ENCODE measurements around the gene CDHR3. TPM values are rescaled to one million over a fixed set of nuclear protein-coding genes. Genes with fewer than 3 reads are reported as not detected.
A peak's percentile ranks its signal among the peaks of the same experiment; 100 is the strongest.

CDHR3 gene
- total and polyA plus RNA-seq, 9 of the 15 experiments (the other 6 are each of a cell fraction or from before 2014, with no cell fraction given): 0.03 to 0.66 (median 0.24) TPM; not detected in 1

- TF ChIP-seq JUND (IDR thresholded peaks at IDR 0.05; ENCODE audit: borderline replicate concordance, low read depth, low read length) (peak; percentile 85), JUND (tag; IDR thresholded peaks at IDR 0.05; ENCODE audit: borderline replicate concordance, low read depth, low read length) (peak; percentile 84; the same call in 2 of the 3 replicates), KHSRP (IDR thresholded peaks at IDR 0.05) (peak; percentile 54; the same call in 1 of the 2 replicates), ZNF584 (CRISPR knock-in tag; IDR thresholded peaks at IDR 0.05; ENCODE audit: low read depth) (peak; percentile 73; the same call in 1 of the 2 replicates), XRCC3 (IDR thresholded peaks at IDR 0.05) (0 out of 2 replicates have a peak, but pooled peaks have one; percentile 49), ETV6 (IDR thresholded peaks at IDR 0.05; ENCODE audit: borderline replicate concordance in 1 of 2, low read depth in 2 of 2, low read length in 1 of 2) (peak in 1 of 2 experiments; percentile 88; a peak in 2 of 4 replicates), ETV6 (CRISPR knock-in tag; IDR thresholded peaks at IDR 0.05; ENCODE audit: borderline replicate concordance) (no peak), TEAD4 (IDR thresholded peaks at IDR 0.05; ENCODE audit: low read length) (peak; percentile 98), TEAD4 (CRISPR knock-in tag; IDR thresholded peaks at IDR 0.05; ENCODE audit: borderline replicate concordance) (no peak), CREM (IDR thresholded peaks at IDR 0.05; ENCODE audit: low read depth) (peak; percentile 93), PML (IDR thresholded peaks at IDR 0.05; ENCODE audit: low read length) (peak; percentile 97), CHAMP1 (IDR thresholded peaks at IDR 0.05) (no peak; the same call in 1 of the 2 replicates), AFF1 (IDR thresholded peaks at IDR 0.05; ENCODE audit: low read depth in 1 of 2, partially characterized antibody in 2 of 2) (peak in 1 of 2 experiments; percentile 26), CEBPG (CRISPR knock-in tag; IDR thresholded peaks at IDR 0.05) (no peak; the same call in 1 of the 2 replicates), CEBPG (tag; conservative IDR thresholded peaks at IDR 0.05 in 1 of 2, IDR thresholded peaks at IDR 0.05 in 1 of 2) (no peak), MEF2A (IDR thresholded peaks at IDR 0.05; ENCODE audit: control insufficient read depth, low read depth, low read length) (0 out of 2 replicates have a peak, but pooled peaks have one; percentile 22), MAZ (CRISPR knock-in tag; conservative IDR thresholded peaks at IDR 0.05 in 1 of 2, IDR thresholded peaks at IDR 0.05 in 1 of 2) (peak; percentile 56 to 76; a peak in 2 of 4 replicates)
- TF ChIP-seq, protein P1, sequence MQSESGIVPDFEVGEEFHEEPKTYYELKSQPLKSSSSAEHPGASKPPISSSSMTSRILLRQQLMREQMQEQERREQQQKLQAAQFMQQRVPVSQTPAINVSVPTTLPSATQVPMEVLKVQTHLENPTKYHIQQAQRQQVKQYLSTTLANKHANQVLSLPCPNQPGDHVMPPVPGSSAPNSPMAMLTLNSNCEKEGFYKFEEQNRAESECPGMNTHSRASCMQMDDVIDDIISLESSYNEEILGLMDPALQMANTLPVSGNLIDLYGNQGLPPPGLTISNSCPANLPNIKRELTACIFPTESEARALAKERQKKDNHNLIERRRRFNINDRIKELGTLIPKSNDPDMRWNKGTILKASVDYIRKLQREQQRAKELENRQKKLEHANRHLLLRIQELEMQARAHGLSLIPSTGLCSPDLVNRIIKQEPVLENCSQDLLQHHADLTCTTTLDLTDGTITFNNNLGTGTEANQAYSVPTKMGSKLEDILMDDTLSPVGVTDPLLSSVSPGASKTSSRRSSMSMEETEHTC (IDR thresholded peaks at IDR 0.05): peak; percentile 64; the same call in 1 of the 2 replicates
Observed at GRCh38 chr7:106018566-106019469, 55.8 kb downstream of the CDHR3 start (continued).

All from K562 (cell line).